HL-60 (cell line): Measurements from ENCODE around the gene MAP7D2.

Experiments used
- DNase-seq, 2 experiments: peaks; one replicate each; pipeline ENCODE4 v3.0.0-alpha.2; 2010 to 2020; ENCODE audit warnings: low read depth in 1 of 2, low spot score in 1 of 2
- H3K27ac ChIP-seq: fragments of 250-450 bp; sonication (Bioruptor Pico); replicated peaks from 2 replicates; pipeline ENCODE4 v1.5.1; 2020; ENCODE audit warnings: mild to moderate bottlenecking, moderate library complexity
- H3K27me3 ChIP-seq: fragments of 250-450 bp; sonication (Bioruptor Pico); 2 replicates; pipeline ENCODE4 v1.5.1; 2021; ENCODE audit warnings: mild to moderate bottlenecking, moderate library complexity; ENCODE audit not compliant: insufficient read depth, poor library complexity, severe bottlenecking
- H3K4me3 ChIP-seq: replicated peaks from 2 replicates; pipeline ENCODE4 v1.5.1; 2011; ENCODE audit warnings: mild to moderate bottlenecking, control low read depth, low read length; ENCODE audit not compliant: insufficient read depth
- CTCF ChIP-seq: IDR thresholded peaks from one replicate; pipeline ENCODE4 v1.5.1; 2011; ENCODE audit warnings: low read length, control low read depth, inconsistent platforms; ENCODE audit not compliant: insufficient read depth
- GABPA ChIP-seq: IDR thresholded peaks from 2 replicates; pipeline ENCODE4 v1.6.1; 2012; ENCODE audit warnings: low read depth
- POLR2AphosphoS5 ChIP-seq: IDR thresholded peaks from 2 replicates; pipeline ENCODE4 v1.6.1; 2012; ENCODE audit warnings: low read depth
- SPI1 ChIP-seq: IDR thresholded peaks from 2 replicates; pipeline ENCODE4 v1.6.1; 2012; ENCODE audit warnings: low read depth, mild to moderate bottlenecking, borderline replicate concordance
- TF ChIP-seq, protein P1 (sequence below): IDR thresholded peaks from 2 replicates; pipeline ENCODE4 v1.6.1; 2012; ENCODE audit warnings: low read depth; ENCODE audit not compliant: insufficient replicate concordance

MAP7D2 gene

DNA sequence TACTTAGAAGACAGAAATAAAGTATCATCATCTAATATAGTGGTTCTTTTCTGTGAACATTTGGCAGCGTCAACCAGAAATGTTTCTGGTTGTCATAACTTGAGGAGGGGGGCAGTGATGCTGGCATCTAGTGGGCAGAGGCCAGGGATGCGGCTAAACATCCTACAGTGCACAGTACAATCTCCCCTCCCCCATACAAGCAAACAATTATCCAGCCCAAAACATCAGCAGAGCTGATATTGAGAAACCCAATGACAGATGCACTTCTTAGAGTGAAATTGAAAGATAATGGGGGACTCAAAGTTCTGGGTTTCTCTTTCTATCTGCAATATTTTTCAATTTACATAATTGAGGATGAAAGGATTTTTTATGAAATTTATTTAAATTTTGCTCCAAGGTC, 26.9 kb upstream of the MAP7D2 start:
- Histone ChIP-seq H3K27me3 (no peaks in the 10 kb centered on the region), H3K4me3 (no peak overlapping the region), H3K27ac (no peak overlapping the region)
- no peak for DNase-seq
- TF ChIP-seq CTCF: no peak
- no peak for TF ChIP-seq SPI1
- TF ChIP-seq POLR2AphosphoS5: no peak
- TF ChIP-seq, protein P1, sequence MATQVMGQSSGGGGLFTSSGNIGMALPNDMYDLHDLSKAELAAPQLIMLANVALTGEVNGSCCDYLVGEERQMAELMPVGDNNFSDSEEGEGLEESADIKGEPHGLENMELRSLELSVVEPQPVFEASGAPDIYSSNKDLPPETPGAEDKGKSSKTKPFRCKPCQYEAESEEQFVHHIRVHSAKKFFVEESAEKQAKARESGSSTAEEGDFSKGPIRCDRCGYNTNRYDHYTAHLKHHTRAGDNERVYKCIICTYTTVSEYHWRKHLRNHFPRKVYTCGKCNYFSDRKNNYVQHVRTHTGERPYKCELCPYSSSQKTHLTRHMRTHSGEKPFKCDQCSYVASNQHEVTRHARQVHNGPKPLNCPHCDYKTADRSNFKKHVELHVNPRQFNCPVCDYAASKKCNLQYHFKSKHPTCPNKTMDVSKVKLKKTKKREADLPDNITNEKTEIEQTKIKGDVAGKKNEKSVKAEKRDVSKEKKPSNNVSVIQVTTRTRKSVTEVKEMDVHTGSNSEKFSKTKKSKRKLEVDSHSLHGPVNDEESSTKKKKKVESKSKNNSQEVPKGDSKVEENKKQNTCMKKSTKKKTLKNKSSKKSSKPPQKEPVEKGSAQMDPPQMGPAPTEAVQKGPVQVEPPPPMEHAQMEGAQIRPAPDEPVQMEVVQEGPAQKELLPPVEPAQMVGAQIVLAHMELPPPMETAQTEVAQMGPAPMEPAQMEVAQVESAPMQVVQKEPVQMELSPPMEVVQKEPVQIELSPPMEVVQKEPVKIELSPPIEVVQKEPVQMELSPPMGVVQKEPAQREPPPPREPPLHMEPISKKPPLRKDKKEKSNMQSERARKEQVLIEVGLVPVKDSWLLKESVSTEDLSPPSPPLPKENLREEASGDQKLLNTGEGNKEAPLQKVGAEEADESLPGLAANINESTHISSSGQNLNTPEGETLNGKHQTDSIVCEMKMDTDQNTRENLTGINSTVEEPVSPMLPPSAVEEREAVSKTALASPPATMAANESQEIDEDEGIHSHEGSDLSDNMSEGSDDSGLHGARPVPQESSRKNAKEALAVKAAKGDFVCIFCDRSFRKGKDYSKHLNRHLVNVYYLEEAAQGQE: no peak

DNA sequence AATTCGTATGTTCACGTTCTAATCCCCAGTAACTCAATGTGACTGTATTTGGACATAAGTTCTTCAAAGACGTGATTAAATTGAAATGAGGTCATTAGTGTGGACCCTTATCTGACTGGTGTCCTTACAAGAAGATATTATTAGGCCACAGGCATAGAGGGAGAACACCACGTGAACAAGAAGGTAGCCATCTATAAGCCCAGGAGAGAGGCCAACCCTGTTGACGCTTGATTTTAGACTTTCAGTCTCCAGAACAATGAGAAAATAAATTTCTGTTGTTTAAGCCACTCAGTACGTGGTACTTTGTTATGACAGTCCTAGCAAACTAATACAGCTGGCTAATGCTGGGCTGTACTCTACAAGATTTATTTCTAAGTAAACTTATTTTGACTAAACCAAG, 26.4 kb upstream of the MAP7D2 start:
- Histone ChIP-seq H3K4me3 (no peak overlapping the region), H3K27ac (no peak overlapping the region), H3K27me3 (no peaks in the 10 kb centered on the region)
- no peak for DNase-seq
- no peak for TF ChIP-seq POLR2AphosphoS5
- no peak for TF ChIP-seq SPI1
- no peak for TF ChIP-seq GABPA
- TF ChIP-seq, protein P1: no peak
- TF ChIP-seq CTCF: no peak

- peak within 1 kb of the TSS; percentile 96 for H3K27ac ChIP-seq
- H3K4me3 ChIP-seq: peak within 1 kb of the TSS; percentile 65
Observed at GRCh38 chrX:20141281-20142220, 24.8 kb upstream of the MAP7D2 start, which contains the start of gene EIF1AX. TSS of gene EIF1AX (minus strand) at chrX:20141838. CDS start at chrX:20141640, 198 bp downstream.

More at GRCh38 chrX:20141281-20142220, 24.8 kb upstream of the MAP7D2 start, which contains the start of gene EIF1AX:
- peak; percentile 91 to 100 for DNase-seq
- H3K27me3 ChIP-seq: no peaks in the 10 kb centered on the region
- no peak for TF ChIP-seq CTCF
- peak; percentile 62 for TF ChIP-seq POLR2AphosphoS5
- TF ChIP-seq, protein P1: peak; percentile 15
